ENCODE data around the gene CEL.

GRCh38 chr9:133080161-133080560, 18.4 kb downstream of the CEL start:
- no peak for TF ChIP-seq CTCF (IDR thresholded peaks at IDR 0.05; ENCODE audit: insufficient read depth, low read length)
- TF ChIP-seq POLR2AphosphoS5 (IDR thresholded peaks at IDR 0.05; ENCODE audit: low read depth): no peak
- TF ChIP-seq GABPA (IDR thresholded peaks at IDR 0.05; ENCODE audit: low read depth): no peak

Data from HL-60 (cell line).